Right lobe of liver (tissue), 6 donors: ENCODE results near the gene FOXP1. TPM values are rescaled to one million over a fixed set of nuclear protein-coding genes. Genes with fewer than 3 reads are reported as not detected.

Experiments
- ATAC-seq, 4 donors: fragments of 200-7000 bp; cut with Tn5 transposase; one replicate each; pipeline ENCODE4 v1.9.1; 2020; ENCODE audit warnings: mild to moderate bottlenecking in 4 of 4, moderate library complexity in 4 of 4
- DNase-seq, 3 donors: peaks; one replicate each; pipeline ENCODE4 v3.0.0-alpha.2; 2020
- H3K27ac ChIP-seq, 3 donors: fragments of 200-600 bp; one replicate each; pipeline ENCODE4 v1.8.0; 2022
- H3K27me3 ChIP-seq, 2 donors: fragments of 200-600 bp; one replicate each; pipeline ENCODE4 v1.8.0; 2022
- H3K36me3 ChIP-seq, 4 donors: fragments of 200-600 bp; sonication (generic) in 1 of 4; one replicate each; pipeline versions ENCODE4 v1.5.1 to v1.8.0; 2017 to 2022; ENCODE audit warnings: control low read depth in 1 of 4
- H3K4me1 ChIP-seq, 4 donors: fragments of 200-600 bp; sonication (generic) in 1 of 4; one replicate each; pipeline versions ENCODE4 v1.5.1 to v1.8.0; 2017 to 2022; ENCODE audit warnings: control low read depth in 1 of 4
- H3K4me3 ChIP-seq, 3 donors: fragments of 200-600 bp; one replicate each; pipeline ENCODE4 v1.8.0; 2022
- H3K9me3 ChIP-seq, 4 donors: fragments of 200-600 bp; sonication (generic) in 1 of 4; one replicate each; pipeline versions ENCODE4 v1.5.1 to v1.8.0; 2017 to 2022; ENCODE audit warnings: control low read depth in 1 of 4
- CTCF ChIP-seq, 4 donors: fragments of 200-600 bp in 3 of 4; fragments of 450-650 bp in 1 of 4; IDR thresholded peaks; one replicate each; pipeline versions ENCODE4 v1.5.1 to v1.8.0; 2016 to 2022; ENCODE audit warnings: antibody characterized with exemption in 4 of 4, mild to moderate bottlenecking in 2 of 4
- POLR2A ChIP-seq: fragments of 450-650 bp; IDR thresholded peaks from one replicate; pipeline ENCODE4 v1.6.1; 2017; ENCODE audit warnings: antibody characterized with exemption, mild to moderate bottlenecking
- WGBS: methylation state at CpG from one replicate; pipeline ENCODE4 v1.1.6; 2018; ENCODE audit warnings: low coverage, low lambda C conversion rate; ENCODE audit not compliant: insufficient coverage; ENCODE audit errors: missing lambda C conversion rate; 5-methylcytosine and 5-hydroxymethylcytosine counted together
- intact Hi-C, 2 donors: fragments of 100-400 bp; cut with DNase I; formaldehyde crosslinking; loops; one replicate each; pipeline versions ENCODE4 v1.11.2 to v1.14.1; 2022
- total RNA-seq, 6 experiments: library from RNA; depleted of rRNA in 2 of 6; stranded (reverse); fragments of >200 nt in 2 of 6; fragmentation: NEBNext Ultra II Directional in 3 of 6; extraction: Animal tissue kit (Norgen Biotek cat#: 25700) in 3 of 6; gene quantifications; one replicate each; pipeline versions ENCODE4 v1.1.0 to v1.2.4, GENCODE V29; 2016 to 2023
- donor health status: DM: no; HTN: yes; CAD: no.
- donor health status: DM: no; HTN: no; CAD: no.
- donor health status: DM: no; HTN: no; CAD: no.
- donor health status: DM: no; HTN: yes; CAD: no.
- donor health status: DM: no; HTN: yes; CAD: no.

Gene FOXP1
- total RNA-seq, 6 experiments from 2014 or later: 26.7 to 47.7 (median 35.2) TPM

- WGBS: 27% methylated on average over 2 of the region's 2 CpGs
These were observed 410.6 kb downstream of the FOXP1 start for GRCh38 chr3:71172951-71173350.

GRCh38 chr3:71172189-71172588 is 411.3 kb downstream of the FOXP1 start:
- H3K9me3 ChIP-seq: no peaks in the 10 kb centered on the region
- H3K27me3 ChIP-seq: no peaks in the 10 kb centered on the region
- TF ChIP-seq POLR2A (no peak), CTCF (IDR thresholded peaks at IDR 0.05) (no peak)
- intact Hi-C loops: no loop called here
- WGBS: 84% methylated on average over 3 of the region's 3 CpGs
- H3K4me1 ChIP-seq: peaks cover 0 to 17% (median under 1%) of the 10 kb centered on the region in 4 donors
- peak overlapping the region in 1 of 3 donors; percentile 36 for H3K27ac ChIP-seq
- no peak for ATAC-seq
- no peak overlapping the region for H3K4me3 ChIP-seq
- H3K36me3 ChIP-seq: no peaks in the 10 kb centered on the region
- DNase-seq: no peak

More at GRCh38 chr3:71172951-71173350, 410.6 kb downstream of the FOXP1 start:
- ATAC-seq: peak; percentile 52 to 79 (median 66)
- intact Hi-C loops: no loop called here
- DNase-seq: no peak
- no peak overlapping the region for H3K4me3 ChIP-seq
- TF ChIP-seq CTCF (IDR thresholded peaks at IDR 0.05) (no peak), POLR2A (no peak)
- H3K27me3 ChIP-seq: no peaks in the 10 kb centered on the region
- peak overlapping the region in 1 of 3 donors; percentile 36 for H3K27ac ChIP-seq
- no peaks in the 10 kb centered on the region for H3K9me3 ChIP-seq
- H3K36me3 ChIP-seq: no peaks in the 10 kb centered on the region
- H3K4me1 ChIP-seq: peaks cover 0 to 17% (median 0%) of the 10 kb centered on the region in 4 donors

DNA sequence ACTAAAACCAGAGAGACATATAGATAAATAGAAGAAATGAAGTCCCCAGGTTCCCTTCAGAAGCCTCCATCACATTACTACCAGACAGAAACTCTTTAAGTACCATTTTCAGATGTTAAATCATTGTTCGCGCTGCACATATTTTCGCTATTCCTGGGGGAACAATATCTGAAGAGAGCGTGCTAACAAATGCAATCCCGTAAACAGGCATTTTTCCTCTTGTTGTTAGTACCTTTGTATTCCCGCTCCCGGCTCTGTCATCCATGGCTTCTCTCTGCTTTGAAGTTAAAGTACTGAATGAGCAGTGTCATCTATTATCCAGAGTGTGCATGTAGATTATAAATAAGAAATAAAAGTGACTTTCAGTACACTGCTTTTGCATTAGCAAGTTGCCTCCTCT is 412.3 kb downstream of the FOXP1 start:
- intact Hi-C loops: no loop called here
- Histone ChIP-seq H3K9me3 (no peaks in the 10 kb centered on the region), H3K4me1 (peaks cover 0 to 27% (median 5%) of the 10 kb centered on the region in 4 donors), H3K36me3 (no peaks in the 10 kb centered on the region), H3K4me3 (no peak overlapping the region), H3K27ac (no peak overlapping the region), H3K27me3 (no peaks in the 10 kb centered on the region)
- ATAC-seq: no peak
- TF ChIP-seq POLR2A (no peak), CTCF (IDR thresholded peaks at IDR 0.05) (no peak)
- DNase-seq: no peak
- WGBS: 90% methylated on average over 5 of the region's 7 CpGs

- no peaks in the 10 kb centered on the region for H3K9me3 ChIP-seq
- no peak for DNase-seq
- no peak overlapping the region for H3K4me3 ChIP-seq
- ATAC-seq: no peak
- WGBS: 71% methylated on average over 6 of the region's 11 CpGs
- H3K36me3 ChIP-seq: no peaks in the 10 kb centered on the region
- peaks cover 0 to 32% (median 5%) of the 10 kb centered on the region in 4 donors for H3K4me1 ChIP-seq
- H3K27me3 ChIP-seq: no peaks in the 10 kb centered on the region
- no peak for TF ChIP-seq CTCF (IDR thresholded peaks at IDR 0.05)
- intact Hi-C loops: no loop called here
- no peak overlapping the region for H3K27ac ChIP-seq
These were observed 414.6 kb downstream of the FOXP1 start for GRCh38 chr3:71168880-71169411.
